Keratinocyte (primary cell): Measurements from ENCODE around the gene TBC1D8.

ENCODE experiments used
- EZH2 ChIP-seq: IDR thresholded peaks from one replicate; pipeline ENCODE4 v1.6.1; 2012; ENCODE audit warnings: inconsistent platforms, mild to moderate bottlenecking, low read length, moderate library complexity
- TF ChIP-seq, protein P1 (sequence below), 3 experiments: IDR thresholded peaks in 1 of 3; conservative IDR thresholded peaks in 1 of 3; optimal IDR thresholded peaks in 1 of 3; 2 replicates in 2 of 3; 3 replicates in 1 of 3; pipeline versions ENCODE3 to v1.5.1; 2011; ENCODE audit warnings: low read length in 3 of 3, mild to moderate bottlenecking in 3 of 3, moderate library complexity in 2 of 3, control low read depth in 1 of 3, inconsistent platforms in 1 of 3; ENCODE audit not compliant: insufficient read depth in 2 of 3; ENCODE audit errors: extremely low read depth in 1 of 3

DNA sequence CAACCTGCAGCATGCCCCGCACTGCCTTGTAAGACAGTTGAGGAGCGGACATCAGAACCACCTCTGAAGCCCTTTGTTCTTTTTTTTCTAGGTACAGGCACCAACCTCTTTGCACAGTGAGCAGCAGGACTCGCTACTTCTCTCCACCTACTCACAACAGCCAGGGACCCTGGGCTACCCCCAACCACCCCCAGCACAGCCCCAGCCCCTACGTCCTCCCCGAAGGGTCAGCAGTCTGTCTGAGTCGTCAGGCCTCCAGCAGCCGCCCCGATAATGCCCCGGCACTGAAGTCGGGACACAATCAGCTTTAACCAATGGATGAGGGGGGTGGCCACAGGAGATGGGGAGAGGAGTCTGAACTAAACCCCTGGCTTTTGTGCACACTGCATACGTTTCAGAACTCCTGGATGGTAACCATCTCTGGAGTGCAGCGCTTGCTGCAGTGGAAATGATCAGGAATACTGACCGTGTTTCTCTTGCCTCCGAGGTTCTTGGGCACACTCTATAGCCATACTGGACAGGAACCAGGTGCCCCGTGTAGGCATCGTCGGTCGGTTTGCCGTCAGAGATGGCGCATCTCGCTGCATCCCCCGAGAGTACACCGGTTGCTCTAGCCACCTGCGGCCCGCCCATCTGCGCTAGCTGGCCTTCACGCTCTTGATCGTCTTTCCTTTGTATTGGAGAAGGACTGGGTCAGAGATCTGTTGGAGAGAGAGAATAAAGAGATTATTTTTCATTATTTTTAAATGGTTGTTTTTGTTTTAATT lies 155.7 kb downstream of the TBC1D8 start:
- TF ChIP-seq, protein P1, sequence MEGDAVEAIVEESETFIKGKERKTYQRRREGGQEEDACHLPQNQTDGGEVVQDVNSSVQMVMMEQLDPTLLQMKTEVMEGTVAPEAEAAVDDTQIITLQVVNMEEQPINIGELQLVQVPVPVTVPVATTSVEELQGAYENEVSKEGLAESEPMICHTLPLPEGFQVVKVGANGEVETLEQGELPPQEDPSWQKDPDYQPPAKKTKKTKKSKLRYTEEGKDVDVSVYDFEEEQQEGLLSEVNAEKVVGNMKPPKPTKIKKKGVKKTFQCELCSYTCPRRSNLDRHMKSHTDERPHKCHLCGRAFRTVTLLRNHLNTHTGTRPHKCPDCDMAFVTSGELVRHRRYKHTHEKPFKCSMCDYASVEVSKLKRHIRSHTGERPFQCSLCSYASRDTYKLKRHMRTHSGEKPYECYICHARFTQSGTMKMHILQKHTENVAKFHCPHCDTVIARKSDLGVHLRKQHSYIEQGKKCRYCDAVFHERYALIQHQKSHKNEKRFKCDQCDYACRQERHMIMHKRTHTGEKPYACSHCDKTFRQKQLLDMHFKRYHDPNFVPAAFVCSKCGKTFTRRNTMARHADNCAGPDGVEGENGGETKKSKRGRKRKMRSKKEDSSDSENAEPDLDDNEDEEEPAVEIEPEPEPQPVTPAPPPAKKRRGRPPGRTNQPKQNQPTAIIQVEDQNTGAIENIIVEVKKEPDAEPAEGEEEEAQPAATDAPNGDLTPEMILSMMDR (optimal IDR thresholded peaks at IDR 0.05 in 1 of 3, IDR thresholded peaks at IDR 0.05 in 1 of 3, conservative IDR thresholded peaks at IDR 0.05 in 1 of 3; ENCODE audit: extremely low read depth in 1 of 3, insufficient read depth in 2 of 3, low read length in 3 of 3): no peak
- TF ChIP-seq EZH2: no peak
